HCT116 (cell line): ENCODE data around the gene TBC1D12. TPM values are rescaled to one million over a fixed set of nuclear protein-coding genes. Genes with fewer than 3 reads are reported as not detected.

Source experiments
- ATAC-seq: fragments of 200-7000 bp; cut with Tn5 transposase; 2 replicates; pipeline ENCODE4 v1.9.1; 2020; ENCODE audit warnings: mild to moderate bottlenecking, moderate library complexity
- BruUV-seq: library from RNA; stranded (reverse); fragments of 400-500 nt; replicated peaks from 2 replicates; lab custom pipeline; 2021; lab: Mats Ljungman, UMichigan
- CTCF ChIA-PET: fragments of 300-600 bp; sonication (Branson Sonifier 250); formaldehyde crosslinking; loops from one replicate; lab custom pipeline; 2021; ENCODE audit warnings: antibody characterized with exemption; lab: Charles Lee
- POLR2A ChIA-PET: fragments of 300-600, 350-600 bp; sonication (Branson Sonifier 250); formaldehyde crosslinking; loops from one replicate; lab custom pipeline; 2021; ENCODE audit warnings: antibody characterized with exemption; lab: Charles Lee
- RAD21 ChIA-PET, 2 experiments: fragments of 300-600 bp; sonication (Branson Sonifier 250); formaldehyde crosslinking; loops; one replicate each; lab custom pipeline; 2023; ENCODE audit warnings: low total read pairs in 2 of 2; ENCODE audit not compliant: uncharacterized antibody in 2 of 2, unreplicated experiment in 2 of 2, low non-redundant PET in 1 of 2; lab: Charles Lee
- DNase-seq: peaks from one replicate; pipeline ENCODE4 v3.0.0-alpha.2; 2010; ENCODE audit warnings: low read depth, low spot score
- H2AFZ ChIP-seq: fragments of 200-600 bp; shearing (Covaris generic), sonication (generic); 2 replicates; pipeline ENCODE4 v1.6.1; 2017; ENCODE audit warnings: low read depth, mixed run types, mixed read lengths, antibody characterized with exemption, low read length; ENCODE audit not compliant: poor library complexity, severe bottlenecking
- H3K27ac ChIP-seq: 2 replicates; pipeline ENCODE4 v1.5.1; 2012; ENCODE audit warnings: low read depth, low read length
- H3K27me3 ChIP-seq: fragments of 200-600 bp; sonication (generic); 2 replicates; pipeline ENCODE4 v1.6.1; 2016; ENCODE audit warnings: mixed run types, low read length, mixed read lengths; ENCODE audit not compliant: insufficient read depth
- H3K36me3 ChIP-seq, 2 experiments: fragments of 200-500 bp in 1 of 2; fragments of 200-600 bp in 1 of 2; sonication (Bioruptor generic) in 1 of 2; sonication (generic) in 1 of 2; 2 replicates each; pipeline versions ENCODE4 v1.5.1 to v1.6.1; 2014 to 2016; ENCODE audit warnings: low read length in 2 of 2, inconsistent platforms in 1 of 2, mixed read lengths in 1 of 2, mixed run types in 1 of 2; ENCODE audit not compliant: insufficient read depth in 2 of 2, control insufficient read depth in 1 of 2
- H3K4me1 ChIP-seq, 2 experiments: fragments of 200-600 bp in 1 of 2; sonication (generic) in 1 of 2; 2 replicates each; pipeline versions ENCODE4 v1.5.1 to v1.6.1; 2012 to 2017; ENCODE audit warnings: low read length in 2 of 2, inconsistent platforms in 1 of 2, mild to moderate bottlenecking in 1 of 2, mixed read lengths in 1 of 2, mixed run types in 1 of 2, moderate library complexity in 1 of 2; ENCODE audit not compliant: insufficient read depth in 2 of 2, control insufficient read depth in 1 of 2
- H3K4me2 ChIP-seq: fragments of 200-600 bp; sonication (generic); 2 replicates; pipeline ENCODE4 v1.6.1; 2017; ENCODE audit warnings: mixed run types, low read length, mixed read lengths
- H3K4me3 ChIP-seq, 2 experiments: fragments of 200-600 bp in 1 of 2; sonication (generic) in 1 of 2; replicated peaks in 1 of 2; 2 replicates each; pipeline ENCODE4 v1.5.1; 2011 to 2016; ENCODE audit warnings: low read length in 2 of 2, control low read depth in 1 of 2, low read depth in 1 of 2, mild to moderate bottlenecking in 1 of 2, mixed read lengths in 1 of 2, mixed run types in 1 of 2
- H3K79me2 ChIP-seq: fragments of 200-600 bp; sonication (generic); 2 replicates; pipeline ENCODE4 v1.6.1; 2017; ENCODE audit warnings: mild to moderate bottlenecking, mixed run types, low read length, moderate library complexity, mixed read lengths; ENCODE audit not compliant: insufficient read depth
- H3K9ac ChIP-seq: fragments of 200-600 bp; sonication (generic); 2 replicates; pipeline ENCODE4 v1.6.1; 2016; ENCODE audit warnings: low read length, mixed read lengths
- H3K9me2 ChIP-seq: fragments of 200-600 bp; sonication (generic), shearing (Covaris generic); 2 replicates; pipeline ENCODE4 v1.6.1; 2017; ENCODE audit warnings: mixed run types, mild to moderate bottlenecking, moderate library complexity; ENCODE audit not compliant: insufficient read depth
- H3K9me3 ChIP-seq, 2 experiments: fragments of 200-500 bp in 1 of 2; fragments of 200-600 bp in 1 of 2; sonication (Bioruptor generic) in 1 of 2; sonication (generic) in 1 of 2; 2 replicates each; pipeline ENCODE4 v1.6.1; 2014 to 2017; ENCODE audit warnings: low read length in 2 of 2, mixed read lengths in 2 of 2, inconsistent platforms in 1 of 2, low read depth in 1 of 2, mild to moderate bottlenecking in 1 of 2, mixed run types in 1 of 2, moderate library complexity in 1 of 2; ENCODE audit not compliant: control insufficient read depth in 1 of 2, insufficient read depth in 1 of 2
- H4K20me1 ChIP-seq: fragments of 200-600 bp; sonication (generic), shearing (Covaris generic); 2 replicates; pipeline ENCODE4 v1.6.1; 2017; ENCODE audit warnings: mixed run types, mild to moderate bottlenecking, moderate library complexity; ENCODE audit not compliant: insufficient read depth
- CBX3 ChIP-seq: IDR thresholded peaks from 2 replicates; pipeline ENCODE4 v1.6.1; 2012; ENCODE audit warnings: low read depth
- CTCF ChIP-seq, 3 experiments: fragments of 200-600 bp in 1 of 3; sonication (generic) in 1 of 3; IDR thresholded peaks in 2 of 3; conservative IDR thresholded peaks in 1 of 3; 2 replicates each; pipeline ENCODE4 v1.5.1; 2012 to 2017; ENCODE audit warnings: low read depth in 2 of 3, low read length in 2 of 3, antibody characterized with exemption in 1 of 3, borderline replicate concordance in 1 of 3, control low read depth in 1 of 3, mild to moderate bottlenecking in 1 of 3, mixed read lengths in 1 of 3, mixed run types in 1 of 3, moderate library complexity in 1 of 3; ENCODE audit not compliant: insufficient read depth in 1 of 3
- EGR1 ChIP-seq: IDR thresholded peaks from 2 replicates; pipeline ENCODE4 v1.6.1; 2012; ENCODE audit warnings: low read depth
- ELF1 ChIP-seq: IDR thresholded peaks from 2 replicates; pipeline ENCODE4 v1.6.1; 2012; ENCODE audit warnings: low read depth, borderline replicate concordance
- EZH2phosphoT487 ChIP-seq: fragments of 200-600 bp; IDR thresholded peaks from 2 replicates; pipeline ENCODE4 v1.6.1; 2018; ENCODE audit warnings: antibody characterized with exemption, borderline replicate concordance
- JUND ChIP-seq: IDR thresholded peaks from 2 replicates; pipeline ENCODE4 v1.6.1; 2012
- POLR2A ChIP-seq: IDR thresholded peaks from 2 replicates; pipeline ENCODE4 v1.7.0; 2011; ENCODE audit warnings: borderline replicate concordance; ENCODE audit not compliant: insufficient read depth, insufficient read length; ENCODE audit errors: extremely low read depth
- POLR2AphosphoS5 ChIP-seq: IDR thresholded peaks from 2 replicates; pipeline ENCODE4 v1.6.1; 2011; ENCODE audit warnings: mild to moderate bottlenecking, low read depth, low read length, moderate library complexity
- SP1 ChIP-seq: IDR thresholded peaks from 2 replicates; pipeline ENCODE4 v1.6.1; 2012; ENCODE audit warnings: low read depth
- TCF7L2 ChIP-seq: IDR thresholded peaks from 2 replicates; pipeline ENCODE4 v1.7.0; 2011; ENCODE audit warnings: borderline replicate concordance, inconsistent platforms; ENCODE audit not compliant: insufficient read depth, insufficient read length; ENCODE audit errors: extremely low read depth
- ZNF274 ChIP-seq: fragments of 200-500 bp; sonication (Bioruptor generic); IDR thresholded peaks from 2 replicates; pipeline ENCODE4 v1.6.1; 2014; ENCODE audit warnings: mild to moderate bottlenecking, low read depth, low read length, inconsistent platforms
- intact Hi-C: fragments of 100-400 bp; cut with micrococcal nuclease; formaldehyde crosslinking; loops from 2 replicates; pipeline ENCODE4 v1.10.0; 2022
- total RNA-seq: library from RNA; stranded (reverse); gene quantifications from one replicate; pipeline ENCODE4 v1.2.1, GENCODE V29; 2021; ENCODE audit not compliant: unreplicated experiment

Gene TBC1D12
- total RNA-seq, 1 experiment from 2014 or later, result 7.1 TPM

GRCh38 chr10:94405406-94405805, 3.1 kb downstream of the TBC1D12 start:
- Histone ChIP-seq H3K4me1 (peaks cover 9 to 30% of the 10 kb centered on the region in 2 experiments), H2AFZ (no peak overlapping the region), H3K9me2 (no peaks in the 10 kb centered on the region), H3K27ac (no peak overlapping the region), H3K27me3 (no peaks in the 10 kb centered on the region), H3K4me2 (no peak overlapping the region), H3K9me3 (no peaks in the 10 kb centered on the region), H3K4me3 (no peak overlapping the region), H3K36me3 (no peaks in the 10 kb centered on the region), H3K79me2 (peaks cover 72% of the 10 kb centered on the region), H4K20me1 (no peaks in the 10 kb centered on the region), H3K9ac (no peak overlapping the region)
- POLR2A ChIA-PET, result interaction anchor here (1.0 kb wide), 1 partner anchor 346 kb away, joined by 3 read pairs; no protein-coding TSS in a partner anchor
- intact Hi-C loops, result no loop called here
- ATAC-seq (no peak), DNase-seq (no peak)
- no TSS peak for BruUV-seq
- RAD21 ChIA-PET, result no interaction called here
- CTCF ChIA-PET, result no interaction called here
- TF ChIP-seq ZNF274 (no peak), TCF7L2 (no peak), POLR2AphosphoS5 (no peak), JUND (no peak), CBX3 (no peak), POLR2A (no peak), SP1 (no peak), EZH2phosphoT487 (no peak), EGR1 (no peak), ELF1 (no peak), CTCF (IDR thresholded peaks at IDR 0.05 in 2 of 3, conservative IDR thresholded peaks at IDR 0.05 in 1 of 3; ENCODE audit: borderline replicate concordance in 1 of 3, insufficient read depth in 1 of 3, low read depth in 2 of 3, low read length in 2 of 3) (no peak)
